Measurements from ENCODE around the gene ST14.

Gene ST14

GRCh38 chr11:130180491-130180890, 20.9 kb downstream of the ST14 start:
- Histone ChIP-seq H3K9me3 (replicated peaks; ENCODE audit: low read length) (no peaks in the 10 kb centered on the region), H3K9ac (ENCODE audit: low read depth, low read length) (no peak overlapping the region), H3K27me3 (ENCODE audit: control insufficient read depth, insufficient read depth, low read length) (peaks cover 43% of the 10 kb centered on the region), H3K4me2 (ENCODE audit: low read length) (no peak overlapping the region), H3K4me1 (ENCODE audit: control insufficient read depth, insufficient read depth, low read length) (peaks cover 8% of the 10 kb centered on the region), H3K4me3 (ENCODE audit: low read length) (no peak overlapping the region), H3K36me3 (ENCODE audit: insufficient read depth, low read length) (no peaks in the 10 kb centered on the region)

GRCh38 chr11:130180896-130181294, 21.3 kb downstream of the ST14 start:
- H3K4me3 ChIP-seq (ENCODE audit: low read length), result no peak overlapping the region
- H3K9ac ChIP-seq (ENCODE audit: low read depth, low read length), result no peak overlapping the region
- H3K27me3 ChIP-seq (ENCODE audit: control insufficient read depth, insufficient read depth, low read length), result peaks cover 47% of the 10 kb centered on the region
- peaks cover 8% of the 10 kb centered on the region for H3K4me1 ChIP-seq (ENCODE audit: control insufficient read depth, insufficient read depth, low read length)
- H3K36me3 ChIP-seq (ENCODE audit: insufficient read depth, low read length), result no peaks in the 10 kb centered on the region
- no peaks in the 10 kb centered on the region for H3K9me3 ChIP-seq (replicated peaks; ENCODE audit: low read length)
- H3K4me2 ChIP-seq (ENCODE audit: low read length), result no peak overlapping the region

GRCh38 chr11:130181295-130182272, 22.0 kb downstream of the ST14 start:
- H3K9me3 ChIP-seq (replicated peaks; ENCODE audit: low read length), result no peaks in the 10 kb centered on the region
- peaks cover 48% of the 10 kb centered on the region for H3K27me3 ChIP-seq (ENCODE audit: control insufficient read depth, insufficient read depth, low read length)
- no peak overlapping the region for H3K4me2 ChIP-seq (ENCODE audit: low read length)
- peaks cover 8% of the 10 kb centered on the region for H3K4me1 ChIP-seq (ENCODE audit: control insufficient read depth, insufficient read depth, low read length)
- no peak overlapping the region for H3K4me3 ChIP-seq (ENCODE audit: low read length)
- H3K9ac ChIP-seq (ENCODE audit: low read depth, low read length), result no peak overlapping the region
- H3K36me3 ChIP-seq (ENCODE audit: insufficient read depth, low read length), result no peaks in the 10 kb centered on the region

- no peaks in the 10 kb centered on the region for H3K9me3 ChIP-seq (replicated peaks; ENCODE audit: low read length)
- peaks cover 47% of the 10 kb centered on the region for H3K27me3 ChIP-seq (ENCODE audit: control insufficient read depth, insufficient read depth, low read length)
- H3K4me3 ChIP-seq (ENCODE audit: low read length), result no peak overlapping the region
- H3K4me1 ChIP-seq (ENCODE audit: control insufficient read depth, insufficient read depth, low read length), result peaks cover 8% of the 10 kb centered on the region
- H3K9ac ChIP-seq (ENCODE audit: low read depth, low read length), result no peak overlapping the region
- no peak overlapping the region for H3K4me2 ChIP-seq (ENCODE audit: low read length)
- no peaks in the 10 kb centered on the region for H3K36me3 ChIP-seq (ENCODE audit: insufficient read depth, low read length)
These were observed 24.5 kb downstream of the ST14 start for GRCh38 chr11:130183878-130184610.

- Histone ChIP-seq H3K27me3 (ENCODE audit: control insufficient read depth, insufficient read depth, low read length) (peaks cover 39% of the 10 kb centered on the region), H3K9ac (ENCODE audit: low read depth, low read length) (no peak overlapping the region), H3K4me1 (ENCODE audit: control insufficient read depth, insufficient read depth, low read length) (peaks cover 3% of the 10 kb centered on the region), H3K9me3 (replicated peaks; ENCODE audit: low read length) (no peaks in the 10 kb centered on the region), H3K36me3 (ENCODE audit: insufficient read depth, low read length) (no peaks in the 10 kb centered on the region), H3K4me3 (ENCODE audit: low read length) (no peak overlapping the region), H3K4me2 (ENCODE audit: low read length) (no peak overlapping the region)
These were observed 27.5 kb downstream of the ST14 start for GRCh38 chr11:130187096-130187495.

GRCh38 chr11:130188047-130188446, 28.5 kb downstream of the ST14 start:
- Histone ChIP-seq H3K4me1 (ENCODE audit: control insufficient read depth, insufficient read depth, low read length) (no peaks in the 10 kb centered on the region), H3K9ac (ENCODE audit: low read depth, low read length) (no peak overlapping the region), H3K36me3 (ENCODE audit: insufficient read depth, low read length) (no peaks in the 10 kb centered on the region), H3K4me2 (ENCODE audit: low read length) (no peak overlapping the region), H3K9me3 (replicated peaks; ENCODE audit: low read length) (no peaks in the 10 kb centered on the region), H3K4me3 (ENCODE audit: low read length) (no peak overlapping the region), H3K27me3 (ENCODE audit: control insufficient read depth, insufficient read depth, low read length) (peaks cover 39% of the 10 kb centered on the region)

GRCh38 chr11:130188585-130189347, 29.2 kb downstream of the ST14 start:
- no peak overlapping the region for H3K9ac ChIP-seq (ENCODE audit: low read depth, low read length)
- H3K36me3 ChIP-seq (ENCODE audit: insufficient read depth, low read length), result no peaks in the 10 kb centered on the region

GRCh38 chr11:130189492-130190210, 30.1 kb downstream of the ST14 start:
- Histone ChIP-seq H3K4me1 (ENCODE audit: control insufficient read depth, insufficient read depth, low read length) (no peaks in the 10 kb centered on the region), H3K9ac (ENCODE audit: low read depth, low read length) (no peak overlapping the region), H3K4me2 (ENCODE audit: low read length) (no peak overlapping the region), H3K36me3 (ENCODE audit: insufficient read depth, low read length) (no peaks in the 10 kb centered on the region), H3K27me3 (ENCODE audit: control insufficient read depth, insufficient read depth, low read length) (peaks cover 33% of the 10 kb centered on the region), H3K9me3 (replicated peaks; ENCODE audit: low read length) (no peaks in the 10 kb centered on the region), H3K4me3 (ENCODE audit: low read length) (no peak overlapping the region)

More at GRCh38 chr11:130188585-130189347, 29.2 kb downstream of the ST14 start:
- Histone ChIP-seq H3K4me3 (ENCODE audit: low read length) (no peak overlapping the region), H3K9me3 (replicated peaks; ENCODE audit: low read length) (no peaks in the 10 kb centered on the region), H3K27me3 (ENCODE audit: control insufficient read depth, insufficient read depth, low read length) (peaks cover 38% of the 10 kb centered on the region), H3K4me2 (ENCODE audit: low read length) (no peak overlapping the region), H3K4me1 (ENCODE audit: control insufficient read depth, insufficient read depth, low read length) (no peaks in the 10 kb centered on the region)

- Histone ChIP-seq H3K4me1 (ENCODE audit: control insufficient read depth, insufficient read depth, low read length) (no peaks in the 10 kb centered on the region), H3K9me3 (replicated peaks; ENCODE audit: low read length) (no peaks in the 10 kb centered on the region), H3K4me2 (ENCODE audit: low read length) (no peak overlapping the region), H3K36me3 (ENCODE audit: insufficient read depth, low read length) (no peaks in the 10 kb centered on the region), H3K27me3 (ENCODE audit: control insufficient read depth, insufficient read depth, low read length) (peaks cover 26% of the 10 kb centered on the region), H3K4me3 (ENCODE audit: low read length) (no peak overlapping the region), H3K9ac (ENCODE audit: low read depth, low read length) (no peak overlapping the region)
These were observed 30.8 kb downstream of the ST14 start for GRCh38 chr11:130190371-130190881.

GRCh38 chr11:130191896-130192295, 32.3 kb downstream of the ST14 start:
- Histone ChIP-seq H3K9me3 (replicated peaks; ENCODE audit: low read length) (no peaks in the 10 kb centered on the region), H3K36me3 (ENCODE audit: insufficient read depth, low read length) (no peaks in the 10 kb centered on the region), H3K27me3 (ENCODE audit: control insufficient read depth, insufficient read depth, low read length) (peaks cover 18% of the 10 kb centered on the region)

More at GRCh38 chr11:130191896-130192295, 32.3 kb downstream of the ST14 start:
- Histone ChIP-seq H3K4me2 (ENCODE audit: low read length) (no peak overlapping the region), H3K4me3 (ENCODE audit: low read length) (no peak overlapping the region), H3K4me1 (ENCODE audit: control insufficient read depth, insufficient read depth, low read length) (no peaks in the 10 kb centered on the region), H3K9ac (ENCODE audit: low read depth, low read length) (no peak overlapping the region)

Data from skeletal muscle satellite cell (primary cell).